HT1080 (cell line): ENCODE results near the gene SLC7A11. TPM values are rescaled to one million over a fixed set of nuclear protein-coding genes. Genes with fewer than 3 reads are reported as not detected.
A peak's percentile ranks its signal among the peaks of the same experiment; 100 is the strongest.
"Not testable (repeated sequence)": the region's sequence is repeated elsewhere in the genome, so short reads cannot be mapped to it uniquely, and the experiment has no call there.

Source experiments
- DNase-seq: peaks from one replicate; pipeline ENCODE4 v3.0.0-alpha.2; 2015; ENCODE audit warnings: low read depth
- total RNA-seq: library from RNA; depleted of rRNA; stranded (reverse); fragments of >200 nt; shearing (Covaris generic); gene quantifications from 2 replicates; pipeline ENCODE4 v1.2.3, GENCODE V29; 2014

The SLC7A11 gene
- total RNA-seq, 1 experiment from 2014 or later: 12.8 TPM

GRCh38 chr4:138210576-138210975, 31.6 kb downstream of the SLC7A11 start:
- DNase-seq: not testable (repeated sequence)

GRCh38 chr4:138209094-138209493, 33.1 kb downstream of the SLC7A11 start:
- DNase-seq: no peak

- DNase-seq: no peak
These were observed 36.5 kb downstream of the SLC7A11 start for GRCh38 chr4:138205531-138206233.

DNA sequence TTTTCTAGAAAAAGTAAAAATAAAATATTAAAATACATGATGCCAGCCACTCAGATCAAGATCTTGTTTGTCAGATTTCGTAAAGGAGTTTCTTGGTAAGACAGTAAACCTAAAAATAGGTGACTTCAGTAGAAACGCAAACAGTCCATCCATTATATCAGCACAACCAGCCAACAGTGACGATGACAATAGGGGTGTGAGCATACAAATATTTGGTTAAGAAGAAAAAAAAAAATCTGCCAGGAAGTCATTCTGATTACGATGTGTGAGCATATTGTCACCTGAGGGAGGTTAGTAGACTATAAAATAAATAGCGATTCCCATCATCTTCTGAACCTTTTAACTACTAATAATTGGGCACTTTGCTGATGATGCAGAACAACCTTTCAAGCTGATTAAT, 37.6 kb downstream of the SLC7A11 start:
- no peak for DNase-seq

DNA sequence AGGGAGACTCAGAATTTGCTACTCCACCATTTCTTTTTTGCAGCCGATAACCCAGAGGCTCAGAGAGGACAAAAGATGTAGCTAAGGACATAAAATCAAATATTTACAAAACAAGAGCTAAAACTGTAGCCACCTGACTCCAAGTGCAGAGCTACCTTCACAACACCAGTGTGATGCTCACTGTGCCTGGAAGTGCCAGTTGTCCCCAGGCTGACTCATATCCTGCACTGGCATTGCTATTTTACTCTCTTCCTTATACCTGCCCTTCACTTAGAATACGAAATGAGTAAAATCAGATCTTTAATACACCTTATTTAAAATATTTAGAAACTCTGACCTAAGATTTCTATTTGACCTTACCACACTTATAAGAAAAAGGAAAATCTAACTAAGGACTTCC, 39.5 kb downstream of the SLC7A11 start:
- DNase-seq: peak; percentile 11

DNA sequence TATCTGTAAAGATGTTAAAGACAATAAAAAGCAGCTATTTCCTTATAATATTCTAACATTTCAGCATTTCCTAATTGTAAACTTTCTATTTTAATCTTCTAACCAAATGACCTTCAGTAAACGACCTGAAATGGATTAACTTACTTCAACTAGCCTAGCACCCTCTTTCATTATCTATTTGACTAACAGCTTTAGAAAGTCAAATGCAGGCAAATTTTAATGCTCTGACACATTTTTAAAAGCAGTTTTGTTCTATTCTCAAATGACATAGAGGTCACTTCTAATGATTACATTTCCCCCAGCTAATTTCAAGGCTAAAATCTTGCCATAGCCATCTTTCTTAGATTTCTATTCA, 41.9 kb downstream of the SLC7A11 start:
- no peak for DNase-seq

GRCh38 chr4:138199568-138200235, 42.4 kb downstream of the SLC7A11 start:
- peak; percentile 56 for DNase-seq

GRCh38 chr4:138196153-138196552, 46.0 kb downstream of the SLC7A11 start:
- no peak for DNase-seq

GRCh38 chr4:138193963-138194362, 48.2 kb downstream of the SLC7A11 start:
- DNase-seq: no peak

DNA sequence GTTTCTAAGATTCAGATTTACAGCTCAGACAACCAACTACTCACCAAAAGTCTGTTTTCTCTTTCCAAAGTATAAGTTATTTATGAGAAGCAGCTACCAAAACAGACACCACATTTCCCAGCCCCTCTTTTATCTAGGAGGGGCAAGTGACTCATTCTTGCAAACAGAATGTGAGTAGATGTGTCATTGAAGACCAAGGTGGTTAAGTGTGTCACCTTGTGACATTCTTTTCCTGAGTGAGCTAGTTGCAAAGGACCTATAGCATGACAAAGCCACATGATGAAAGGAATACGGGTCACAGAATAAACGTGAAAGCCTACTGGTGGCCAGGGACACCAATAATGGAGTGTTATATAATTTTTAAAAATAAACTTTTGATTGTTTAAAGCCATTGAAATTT, 50.0 kb downstream of the SLC7A11 start:
- peak; percentile 84 for DNase-seq

GRCh38 chr4:138190452-138190858, 51.7 kb downstream of the SLC7A11 start:
- DNase-seq: no peak

DNA sequence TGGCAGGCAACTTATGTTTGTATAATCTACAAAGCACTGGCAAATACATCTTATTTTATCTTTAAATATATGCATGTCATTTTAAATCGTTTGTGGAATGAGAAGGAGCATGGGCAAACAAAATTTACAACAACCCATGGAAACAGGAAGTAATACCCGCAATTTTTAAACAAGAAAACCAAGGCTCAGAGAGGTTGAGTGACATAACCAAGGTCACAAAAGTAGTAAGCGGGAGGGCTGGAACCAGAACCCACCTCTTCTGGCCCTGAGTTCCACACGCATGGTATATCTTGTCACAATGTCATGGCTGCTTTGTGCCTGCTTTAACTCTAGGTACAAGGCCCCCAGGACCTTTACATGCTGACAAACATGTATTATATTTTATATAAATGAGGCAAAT, 52.9 kb downstream of the SLC7A11 start:
- DNase-seq: no peak

- DNase-seq: no peak
These were observed 53.6 kb downstream of the SLC7A11 start for GRCh38 chr4:138188406-138189084.

DNA sequence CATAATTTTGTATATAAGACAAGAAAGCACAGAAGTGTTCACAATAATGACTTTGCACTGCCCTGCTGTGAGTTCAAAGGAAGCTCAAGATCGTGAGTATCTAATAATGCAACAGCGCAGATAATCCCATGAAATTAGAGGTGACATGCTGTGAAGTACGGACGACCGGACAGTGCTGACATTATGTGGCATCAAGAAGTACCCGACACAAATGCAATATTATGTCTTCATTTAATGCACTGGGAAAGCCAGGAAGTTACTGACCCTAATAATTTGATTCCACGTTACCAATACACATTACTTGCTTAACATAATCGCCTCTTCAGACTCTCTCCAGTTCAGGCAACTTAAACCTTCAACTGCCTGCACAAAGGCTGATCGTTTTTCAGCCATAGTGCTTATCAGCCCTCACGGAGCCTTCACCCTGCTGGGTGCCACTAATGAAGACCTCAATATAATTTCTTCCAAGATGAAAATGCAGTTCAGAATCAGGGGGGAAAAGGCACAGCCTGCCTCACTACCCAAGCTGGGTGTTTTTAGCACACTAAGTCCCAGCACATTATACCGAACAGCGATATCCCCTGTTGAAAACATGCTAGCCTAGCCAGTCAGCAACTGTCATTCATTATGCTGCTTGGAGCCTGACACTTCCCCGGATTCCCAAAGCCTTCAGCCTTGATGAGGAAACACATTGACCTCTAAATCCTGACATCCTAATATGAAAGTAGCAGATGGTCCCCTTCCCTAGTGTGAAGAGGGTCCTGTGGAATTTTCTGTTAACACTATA, 56.1 kb downstream of the SLC7A11 start:
- DNase-seq: no peak

- DNase-seq: no peak
These were observed 57.3 kb downstream of the SLC7A11 start for GRCh38 chr4:138184886-138185285.

DNA sequence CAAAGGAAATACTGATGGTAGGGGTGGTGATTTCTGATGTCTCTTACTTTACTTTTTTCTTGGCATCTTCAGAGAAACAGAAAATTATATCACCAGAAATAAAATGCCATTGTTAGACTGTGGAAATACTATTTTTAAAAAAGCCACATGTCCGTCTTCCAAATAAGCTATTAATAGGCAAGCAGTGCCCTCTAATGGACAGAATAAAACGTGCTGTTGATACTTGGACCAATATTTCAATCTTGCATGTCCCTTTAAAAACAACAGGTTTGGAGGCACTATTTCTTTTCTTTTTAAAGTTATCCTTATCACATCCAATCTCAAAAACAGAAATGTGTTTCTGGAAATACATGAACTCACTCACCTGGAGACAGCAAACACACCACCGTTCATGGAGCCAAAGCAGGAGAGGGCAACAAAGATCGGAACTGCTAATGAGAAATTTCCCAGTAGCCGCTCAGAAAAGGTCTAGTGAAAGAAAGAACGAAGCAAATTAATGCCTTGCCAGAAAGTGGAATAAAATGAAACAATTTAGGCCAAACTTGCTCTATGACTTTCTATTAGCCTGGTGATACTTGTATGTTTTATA, 59.2 kb downstream of the SLC7A11 start:
- DNase-seq: peak; percentile 47

DNA sequence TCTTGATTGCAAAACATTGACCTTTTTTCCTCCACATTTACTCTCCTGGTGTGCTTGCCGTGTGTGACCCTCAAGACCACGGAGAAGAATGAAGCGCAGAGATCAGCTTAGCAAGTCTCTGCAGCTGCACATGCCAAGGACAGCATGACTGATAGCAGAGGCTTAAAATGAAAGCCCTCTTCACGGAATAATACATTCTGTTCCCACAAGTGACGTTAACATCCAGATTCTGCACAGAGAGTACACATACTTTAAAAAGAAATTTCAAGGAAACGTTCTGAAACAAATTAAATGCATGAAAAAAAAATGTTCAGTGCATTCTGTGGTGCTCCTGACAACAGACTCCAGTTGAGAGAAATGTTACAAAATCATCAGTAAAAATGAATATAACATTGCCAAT, 60.9 kb downstream of the SLC7A11 start:
- no peak for DNase-seq

DNA sequence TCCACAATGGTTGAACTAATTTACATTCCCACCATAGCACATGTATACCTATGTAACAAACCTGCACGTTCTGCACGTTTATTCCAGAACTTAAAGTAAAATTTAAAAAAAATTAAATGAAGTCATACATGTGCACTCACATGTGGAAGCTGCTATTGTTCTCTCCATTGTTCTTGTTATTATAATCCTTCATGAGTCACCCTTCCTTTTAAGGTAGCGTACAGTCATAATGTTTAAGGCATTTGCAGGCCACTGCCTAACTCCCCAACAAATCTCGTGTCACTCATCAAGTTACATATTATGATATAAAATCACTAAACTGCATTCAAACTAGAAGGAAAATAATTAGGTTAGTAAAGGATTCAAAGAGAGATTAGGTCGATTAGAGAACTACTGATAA, 63.6 kb downstream of the SLC7A11 start:
- peak; percentile 61 for DNase-seq

DNA sequence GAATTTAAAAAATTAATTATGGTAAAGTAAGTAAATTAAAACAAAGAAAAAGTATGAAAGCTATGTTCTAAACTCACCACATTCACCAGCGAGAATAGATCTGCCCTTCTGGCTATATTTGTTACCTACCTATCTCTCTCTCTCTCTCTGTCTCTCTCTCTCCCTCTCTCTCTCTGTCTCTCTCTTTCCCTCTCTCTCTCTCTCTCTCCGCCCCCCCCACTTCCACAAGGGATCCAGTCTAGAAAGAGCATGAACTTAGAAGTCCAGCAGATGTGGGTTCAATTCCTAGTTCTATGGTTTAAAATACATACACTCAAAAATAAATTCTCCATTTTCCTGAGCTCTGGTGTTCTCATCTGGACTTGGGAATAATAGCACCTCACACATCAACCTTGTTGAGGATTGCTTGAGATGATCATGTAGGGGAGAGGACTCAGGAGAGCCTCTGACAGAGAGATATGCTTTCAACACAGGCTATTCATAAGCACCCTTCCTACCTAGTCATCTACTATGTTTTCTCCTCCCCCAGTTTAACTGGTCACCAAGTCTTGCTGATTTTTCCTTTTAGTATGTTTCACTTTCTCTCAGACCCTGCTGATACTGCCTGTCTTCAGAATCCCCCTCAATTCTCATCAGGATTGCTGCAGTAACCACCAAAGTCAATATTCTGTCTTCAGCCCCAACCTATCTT, 64.7 kb downstream of the SLC7A11 start:
- DNase-seq: no peak

DNA sequence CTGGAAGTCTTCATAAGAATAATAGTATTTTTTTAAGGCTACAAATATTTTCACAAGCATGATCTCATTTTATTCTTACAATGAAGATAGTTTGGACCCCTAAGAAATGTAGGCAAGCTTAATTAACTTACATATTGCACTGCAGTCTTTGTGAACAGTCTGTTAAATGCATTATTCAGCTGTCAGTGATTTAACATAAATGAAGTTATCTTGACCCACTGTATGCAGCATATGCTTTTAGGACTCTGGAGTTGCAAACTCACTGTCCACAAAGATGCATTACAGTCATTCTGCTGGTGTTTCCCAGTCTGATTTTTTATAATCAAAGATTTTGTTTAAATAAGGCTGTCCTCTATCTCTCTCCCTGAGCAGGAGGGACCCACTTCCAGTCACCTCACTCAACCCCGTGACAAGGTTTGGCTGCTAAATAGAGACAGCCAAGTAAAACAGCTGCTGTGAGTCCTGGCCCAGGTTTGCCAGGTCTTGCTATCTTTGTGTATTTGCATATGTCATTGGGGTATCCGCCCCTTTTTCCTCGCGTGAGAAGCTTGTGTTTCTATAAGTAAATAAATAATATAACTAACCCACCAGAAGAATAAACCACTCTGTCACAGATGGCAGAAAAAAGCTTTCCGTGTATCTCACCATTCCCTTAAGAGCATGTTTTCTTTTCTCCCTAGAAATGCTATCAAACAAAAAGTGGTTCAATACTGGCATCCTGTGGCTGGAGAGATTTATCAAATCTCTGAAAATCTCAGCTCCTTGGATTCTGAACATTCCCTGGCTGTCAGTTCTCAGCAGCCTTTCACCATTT, 67.0 kb downstream of the SLC7A11 start:
- DNase-seq: no peak
